Gastroesophageal sphincter (tissue), 4 donors: ENCODE measurements around the gene EPHB2. TPM values are rescaled to one million over a fixed set of nuclear protein-coding genes. Genes with fewer than 3 reads are reported as not detected.

Experiments used
- ATAC-seq: fragments of 150-250 bp; one replicate; pipeline ENCODE4 v1.9.1; 2016; ENCODE audit warnings: mild to moderate bottlenecking, moderate library complexity
- H3K27ac ChIP-seq, 4 donors: fragments of 200-600 bp; sonication (generic) in 3 of 4; 1 replicate in 3 of 4; 2 replicates in 1 of 4; pipeline ENCODE4 v1.5.1; 2016 to 2019
- H3K27me3 ChIP-seq: fragments of 200-600 bp; sonication (generic); one replicate; pipeline ENCODE4 v1.5.1; 2019
- H3K36me3 ChIP-seq, 2 donors: fragments of 200-600 bp; sonication (generic); one replicate each; pipeline ENCODE4 v1.5.1; 2019; ENCODE audit warnings: control low read depth in 1 of 2
- H3K4me1 ChIP-seq, 3 donors: fragments of 200-600 bp; sonication (generic); 1 replicate in 2 of 3; 2 replicates in 1 of 3; pipeline ENCODE4 v1.5.1; 2016 to 2019; ENCODE audit warnings: control low read depth in 2 of 3
- H3K4me3 ChIP-seq, 2 donors: fragments of 200-600 bp; sonication (generic); one replicate each; pipeline ENCODE4 v1.5.1; 2019; ENCODE audit warnings: mild to moderate bottlenecking in 1 of 2, moderate library complexity in 1 of 2
- H3K9me3 ChIP-seq, 3 donors: fragments of 200-600 bp; sonication (generic); one replicate each; pipeline ENCODE4 v1.5.1; 2017 to 2019; ENCODE audit warnings: control low read depth in 2 of 3
- CTCF ChIP-seq, 4 experiments: fragments of 200-600 bp in 2 of 4; fragments of 450-650 bp in 2 of 4; sonication (generic) in 1 of 4; IDR thresholded peaks; one replicate each; pipeline ENCODE4 v1.5.1; 2017 to 2019; ENCODE audit warnings: antibody characterized with exemption in 4 of 4, mild to moderate bottlenecking in 2 of 4, moderate library complexity in 2 of 4
- EP300 ChIP-seq: sonication (generic); formaldehyde crosslinking; IDR thresholded peaks from one replicate; pipeline ENCODE4 v1.6.1; 2017; ENCODE audit warnings: antibody characterized with exemption, mild to moderate bottlenecking
- POLR2A ChIP-seq, 2 donors: fragments of 450-650 bp; IDR thresholded peaks; one replicate each; pipeline ENCODE4 v1.6.1; 2017; ENCODE audit warnings: antibody characterized with exemption in 2 of 2, mild to moderate bottlenecking in 2 of 2, moderate library complexity in 1 of 2
- POLR2AphosphoS5 ChIP-seq: sonication (generic); formaldehyde crosslinking; IDR thresholded peaks from one replicate; pipeline ENCODE4 v1.6.1; 2017; ENCODE audit warnings: antibody characterized with exemption
- WGBS, 2 donors: methylation state at CpG; one replicate each; pipeline ENCODE4 v1.1.5; 2018; ENCODE audit warnings: low coverage in 1 of 2; 5-methylcytosine and 5-hydroxymethylcytosine counted together
- total RNA-seq, 4 donors: library from RNA; depleted of rRNA; stranded (reverse); fragments of >200 nt; gene quantifications; one replicate each; pipeline ENCODE4 v1.1.0, GENCODE V29; 2016

Gene EPHB2
- total RNA-seq, 4 donors from 2014 or later: 2.0 to 5.9 (median 2.6) TPM

- no peak for ATAC-seq
- Histone ChIP-seq H3K27ac (no peak overlapping the region), H3K9me3 (no peaks in the 10 kb centered on the region), H3K4me1 (peaks cover 0 to 7% (median 0%) of the 10 kb centered on the region in 3 donors), H3K36me3 (no peaks in the 10 kb centered on the region), H3K27me3 (no peaks in the 10 kb centered on the region), H3K4me3 (no peak overlapping the region)
- no peak for TF ChIP-seq CTCF (IDR thresholded peaks at IDR 0.05)
- no peak for TF ChIP-seq POLR2A (IDR thresholded peaks at IDR 0.05)
- 90 to 93% methylated on average over 4 of the region's 4 CpGs for WGBS, 2 donors
Observed at GRCh38 chr1:22786719-22787489, 76.3 kb downstream of the EPHB2 start.

- H3K4me1 ChIP-seq: peaks cover 0 to 7% (median 0%) of the 10 kb centered on the region in 3 donors
- no peak overlapping the region for H3K4me3 ChIP-seq
- no peak for TF ChIP-seq POLR2A (IDR thresholded peaks at IDR 0.05)
- TF ChIP-seq EP300: no peak
- no peak for TF ChIP-seq CTCF (IDR thresholded peaks at IDR 0.05)
- no peak for TF ChIP-seq POLR2AphosphoS5
- 100% methylated on average over 1 of the region's 2 CpGs for WGBS, 2 donors
- H3K9me3 ChIP-seq: no peaks in the 10 kb centered on the region
- H3K36me3 ChIP-seq: no peaks in the 10 kb centered on the region
- H3K27me3 ChIP-seq: no peaks in the 10 kb centered on the region
- no peak overlapping the region for H3K27ac ChIP-seq
- ATAC-seq: no peak
Observed at GRCh38 chr1:22787636-22788035, 77.0 kb downstream of the EPHB2 start.

GRCh38 chr1:22788254-22788661, 77.6 kb downstream of the EPHB2 start:
- WGBS, 2 donors: 72 to 85% methylated on average over 2 of the region's 2 CpGs
- TF ChIP-seq POLR2AphosphoS5: no peak
- TF ChIP-seq POLR2A (IDR thresholded peaks at IDR 0.05): no peak
- TF ChIP-seq CTCF (IDR thresholded peaks at IDR 0.05): no peak
- no peak for TF ChIP-seq EP300
- H3K9me3 ChIP-seq: no peaks in the 10 kb centered on the region
- ATAC-seq: no peak
- no peak overlapping the region for H3K4me3 ChIP-seq
- no peak overlapping the region for H3K27ac ChIP-seq
- H3K27me3 ChIP-seq: no peaks in the 10 kb centered on the region
- no peaks in the 10 kb centered on the region for H3K36me3 ChIP-seq
- peaks cover 0 to 7% (median 0%) of the 10 kb centered on the region in 3 donors for H3K4me1 ChIP-seq

GRCh38 chr1:22789356-22789994, 78.8 kb downstream of the EPHB2 start:
- Histone ChIP-seq H3K9me3 (no peaks in the 10 kb centered on the region), H3K27me3 (no peaks in the 10 kb centered on the region), H3K27ac (no peak overlapping the region), H3K4me3 (no peak overlapping the region), H3K4me1 (peaks cover 0 to 8% (median 3%) of the 10 kb centered on the region in 3 donors), H3K36me3 (no peaks in the 10 kb centered on the region)
- ATAC-seq: no peak
- WGBS, 2 donors: 72 to 81% methylated on average over 4 to 6 of the region's 6 CpGs
- TF ChIP-seq CTCF (IDR thresholded peaks at IDR 0.05): no peak
- no peak for TF ChIP-seq POLR2AphosphoS5
- no peak for TF ChIP-seq POLR2A (IDR thresholded peaks at IDR 0.05)
- no peak for TF ChIP-seq EP300
